HEK293T (cell line): ENCODE results near the gene PHF20.

Source experiments
- CTCF ChIA-PET: fragments of 350-600 bp; formaldehyde crosslinking; extraction: SDS; loops from one replicate; lab custom pipeline; 2021; ENCODE audit warnings: antibody characterized with exemption, inconsistent platforms; lab: Yijun Ruan, JAX
- POLR2A ChIA-PET: fragments of 350-600 bp; formaldehyde crosslinking; extraction: SDS; loops from one replicate; lab custom pipeline; 2020; ENCODE audit warnings: antibody characterized with exemption, inconsistent platforms; lab: Yijun Ruan, JAX
- DNase-seq: peaks from one replicate; pipeline ENCODE4 v3.0.0; 2012; ENCODE audit warnings: mixed read lengths; ENCODE audit errors: extremely low spot score
- ARNT ChIP-seq: fragments of 450-650 bp; IDR thresholded peaks from 2 replicates; pipeline ENCODE4 v1.6.1; 2017; ENCODE audit warnings: mild to moderate bottlenecking
- BHLHE40 ChIP-seq: fragments of 450-650 bp; IDR thresholded peaks from 2 replicates; pipeline ENCODE4 v1.6.1; 2016; ENCODE audit warnings: mild to moderate bottlenecking, moderate library complexity, borderline replicate concordance
- CTBP1 ChIP-seq: fragments of 450-650 bp; IDR thresholded peaks from 2 replicates; pipeline ENCODE4 v1.6.1; 2016; ENCODE audit warnings: borderline replicate concordance
- ELF4 ChIP-seq: fragments of 450-650 bp; IDR thresholded peaks from 2 replicates; pipeline ENCODE4 v1.6.1; 2017; ENCODE audit warnings: antibody characterized with exemption
- FOXA1 ChIP-seq: fragments of 450-650 bp; IDR thresholded peaks from 2 replicates; pipeline ENCODE4 v1.6.1; 2016; ENCODE audit warnings: mild to moderate bottlenecking
- FOXK2 ChIP-seq: fragments of 450-650 bp; IDR thresholded peaks from 2 replicates; pipeline ENCODE4 v1.6.1; 2016; ENCODE audit warnings: mild to moderate bottlenecking
- FOXM1 ChIP-seq: fragments of 450-650 bp; IDR thresholded peaks from 2 replicates; pipeline ENCODE4 v1.6.1; 2017; ENCODE audit warnings: mild to moderate bottlenecking, borderline replicate concordance
- HDGF ChIP-seq: fragments of 450-650 bp; IDR thresholded peaks from 2 replicates; pipeline ENCODE4 v1.6.1; 2017; ENCODE audit warnings: antibody characterized with exemption, borderline replicate concordance
- L3MBTL2 ChIP-seq: fragments of 450-650 bp; conservative IDR thresholded peaks from 2 replicates; pipeline ENCODE4 v1.6.1; 2016; ENCODE audit warnings: mild to moderate bottlenecking
- LEF1 ChIP-seq: fragments of 450-650 bp; IDR thresholded peaks from 2 replicates; pipeline ENCODE4 v1.6.1; 2017; ENCODE audit warnings: mild to moderate bottlenecking, borderline replicate concordance
- NFRKB ChIP-seq: fragments of 450-650 bp; IDR thresholded peaks from 2 replicates; pipeline ENCODE4 v1.6.1; 2016; ENCODE audit warnings: mild to moderate bottlenecking, moderate library complexity
- SP1 ChIP-seq: fragments of 450-650 bp; IDR thresholded peaks from 2 replicates; pipeline ENCODE4 v1.6.1; 2017
- SUZ12 ChIP-seq: fragments of 450-650 bp; IDR thresholded peaks from 2 replicates; pipeline ENCODE4 v1.6.1; 2016; ENCODE audit warnings: mild to moderate bottlenecking
- TARDBP ChIP-seq: fragments of 450-650 bp; IDR thresholded peaks from 2 replicates; pipeline ENCODE4 v1.6.1; 2016
- ZNF384 ChIP-seq: fragments of 450-650 bp; IDR thresholded peaks from 2 replicates; pipeline ENCODE4 v1.6.1; 2016
- TF ChIP-seq, protein P1 (sequence below): fragments of 450-650 bp; IDR thresholded peaks from 2 replicates; pipeline ENCODE4 v1.6.1; 2016

The PHF20 gene

GRCh38 chr20:35792740-35793139 is 20.9 kb downstream of the PHF20 start:
- CTCF ChIA-PET: no interaction called here
- POLR2A ChIA-PET: interaction anchor here (0.6 kb wide), 1 partner anchor 151 kb away, joined by 3 read pairs; no protein-coding TSS in a partner anchor
- DNase-seq: no peak
- TF ChIP-seq NFRKB (no peak), HDGF (no peak), FOXK2 (no peak), FOXA1 (no peak), FOXM1 (no peak), SUZ12 (no peak), ZNF384 (no peak), L3MBTL2 (no peak), BHLHE40 (no peak)
- TF ChIP-seq, protein P1, sequence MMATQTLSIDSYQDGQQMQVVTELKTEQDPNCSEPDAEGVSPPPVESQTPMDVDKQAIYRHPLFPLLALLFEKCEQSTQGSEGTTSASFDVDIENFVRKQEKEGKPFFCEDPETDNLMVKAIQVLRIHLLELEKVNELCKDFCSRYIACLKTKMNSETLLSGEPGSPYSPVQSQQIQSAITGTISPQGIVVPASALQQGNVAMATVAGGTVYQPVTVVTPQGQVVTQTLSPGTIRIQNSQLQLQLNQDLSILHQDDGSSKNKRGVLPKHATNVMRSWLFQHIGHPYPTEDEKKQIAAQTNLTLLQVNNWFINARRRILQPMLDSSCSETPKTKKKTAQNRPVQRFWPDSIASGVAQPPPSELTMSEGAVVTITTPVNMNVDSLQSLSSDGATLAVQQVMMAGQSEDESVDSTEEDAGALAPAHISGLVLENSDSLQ: no peak

DNA sequence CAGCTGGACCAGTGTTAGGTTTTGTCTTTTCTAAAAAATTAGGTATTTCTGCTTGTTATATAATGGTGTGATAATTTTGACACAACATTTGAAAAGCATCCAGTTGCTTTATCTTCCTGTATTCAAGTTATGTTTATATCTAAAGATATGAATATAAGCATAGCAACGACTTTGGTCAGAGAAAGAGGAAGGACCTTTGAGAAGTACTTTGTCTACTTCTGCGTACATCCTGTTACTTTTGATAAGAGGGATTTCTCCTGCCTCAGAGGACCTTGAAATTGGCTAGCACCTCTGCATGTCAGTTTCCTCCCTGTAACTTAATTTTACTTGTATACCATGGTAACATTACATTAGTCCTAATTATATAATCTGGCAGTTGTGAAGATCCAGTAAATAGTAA is 24.8 kb downstream of the PHF20 start:
- CTCF ChIA-PET: no interaction called here
- no peak for DNase-seq
- TF ChIP-seq HDGF: no peak
- no peak for TF ChIP-seq CTBP1
- no peak for TF ChIP-seq BHLHE40
- POLR2A ChIA-PET: no interaction called here

- no peak for DNase-seq
- POLR2A ChIA-PET: interaction anchor here (1.0 kb wide), 1 partner anchor 60 kb away, joined by 3 read pairs; the partner anchor contains the start of gene RBM39
- TF ChIP-seq NFRKB (no peak), ARNT (no peak), FOXK2 (no peak), CTBP1 (no peak), BHLHE40 (no peak), LEF1 (no peak), L3MBTL2 (no peak), SUZ12 (no peak), ELF4 (no peak), ZNF384 (no peak), HDGF (no peak), FOXM1 (no peak), FOXA1 (no peak), TARDBP (no peak), SP1 (no peak)
- TF ChIP-seq, protein P1: no peak
- CTCF ChIA-PET: interaction anchor here (0.5 kb wide), 1 partner anchor 347 kb away, joined by 3 read pairs; the partner anchor contains the start of gene CEP250
These were observed 30.1 kb downstream of the PHF20 start for GRCh38 chr20:35801865-35802264.

DNA sequence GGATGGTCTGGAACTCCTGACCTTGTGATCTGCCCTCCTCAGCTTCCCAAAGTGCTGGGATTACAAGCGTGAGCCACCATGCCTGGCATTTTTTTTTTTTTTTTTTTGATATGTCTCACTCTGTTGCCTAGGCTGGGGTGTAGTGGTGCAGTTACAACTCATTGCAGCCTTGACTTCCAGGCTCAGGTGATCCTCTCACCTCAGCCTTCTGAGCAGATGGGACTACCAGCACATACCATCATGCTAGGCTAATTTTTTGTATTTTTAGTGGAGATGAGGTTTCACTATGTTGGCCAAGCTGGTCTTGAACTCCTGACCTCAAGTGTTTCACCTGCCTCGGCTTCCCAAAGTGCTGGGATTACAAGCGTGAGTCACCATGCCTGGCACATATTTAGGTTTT is 34.3 kb downstream of the PHF20 start:
- DNase-seq: no peak
- TF ChIP-seq FOXK2: no peak
- no peak for TF ChIP-seq ARNT
- TF ChIP-seq SUZ12: no peak
- no peak for TF ChIP-seq SP1
- TF ChIP-seq ZNF384: no peak
- TF ChIP-seq ELF4: no peak
- no peak for TF ChIP-seq NFRKB
- no peak for TF ChIP-seq FOXA1
- TF ChIP-seq, protein P1: no peak
- no peak for TF ChIP-seq LEF1
- no peak for TF ChIP-seq HDGF
- POLR2A ChIA-PET: no interaction called here
- CTCF ChIA-PET: no interaction called here

GRCh38 chr20:35807877-35808276 is 36.1 kb downstream of the PHF20 start:
- POLR2A ChIA-PET: no interaction called here
- no peak for TF ChIP-seq ELF4
- TF ChIP-seq CTBP1: no peak
- TF ChIP-seq BHLHE40: no peak
- no peak for TF ChIP-seq SP1
- no peak for TF ChIP-seq LEF1
- no peak for TF ChIP-seq SUZ12
- TF ChIP-seq FOXK2: no peak
- no peak for TF ChIP-seq ARNT
- no peak for DNase-seq
- CTCF ChIA-PET: no interaction called here

GRCh38 chr20:35820715-35821114 is 48.9 kb downstream of the PHF20 start:
- DNase-seq: no peak
- ChIA-PET POLR2A (interaction anchor here (1.2 kb wide), 1 partner anchor 79 kb away, joined by 7 read pairs; the partner anchor contains the start of gene RBM39), CTCF (no interaction called here)
- TF ChIP-seq NFRKB: no peak

DNA sequence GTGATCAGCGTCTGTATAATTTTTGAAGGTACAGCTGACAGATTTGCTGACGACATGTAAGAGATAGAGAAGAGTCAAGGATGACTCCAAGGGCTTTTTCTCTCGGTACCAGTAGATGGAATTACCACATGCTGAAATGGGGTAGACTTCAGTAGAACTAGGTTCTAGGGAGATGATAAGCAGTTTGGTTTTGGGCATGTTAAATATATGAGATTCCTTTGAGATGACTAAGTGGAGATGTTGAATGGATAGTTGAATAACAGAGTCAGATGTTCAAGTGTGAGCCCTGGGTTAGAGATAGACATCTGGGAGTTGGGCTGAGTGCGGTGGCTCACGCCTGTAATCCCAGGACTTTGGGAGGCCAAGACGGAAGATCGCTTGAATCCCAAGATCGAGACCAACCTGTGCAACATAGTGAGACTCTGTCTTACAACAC is 50.0 kb downstream of the PHF20 start:
- POLR2A ChIA-PET: interaction anchor here (1.2 kb wide), 1 partner anchor 80 kb away, joined by 7 read pairs; the partner anchor contains the start of gene RBM39
- DNase-seq: no peak
- CTCF ChIA-PET: interaction anchor here (0.6 kb wide), 1 partner anchor 53 kb away, joined by 4 read pairs; no protein-coding TSS in a partner anchor
- TF ChIP-seq FOXA1 (no peak), HDGF (no peak), TARDBP (no peak), LEF1 (no peak), BHLHE40 (no peak), ZNF384 (no peak), L3MBTL2 (no peak), FOXM1 (no peak), NFRKB (no peak), ELF4 (no peak)
- TF ChIP-seq, protein P1: no peak
